Measurements from ENCODE around the gene CHCHD10. TPM values are rescaled to one million over a fixed set of nuclear protein-coding genes. Genes with fewer than 3 reads are reported as not detected.
A peak's percentile ranks its signal among the peaks of the same experiment; 100 is the strongest.

Gene CHCHD10
- total and polyA plus RNA-seq, 2 of the 13 experiments (the other 11 are each of a cell fraction or from before 2014, with no cell fraction given): 37.0 to 62.8 TPM

DNA sequence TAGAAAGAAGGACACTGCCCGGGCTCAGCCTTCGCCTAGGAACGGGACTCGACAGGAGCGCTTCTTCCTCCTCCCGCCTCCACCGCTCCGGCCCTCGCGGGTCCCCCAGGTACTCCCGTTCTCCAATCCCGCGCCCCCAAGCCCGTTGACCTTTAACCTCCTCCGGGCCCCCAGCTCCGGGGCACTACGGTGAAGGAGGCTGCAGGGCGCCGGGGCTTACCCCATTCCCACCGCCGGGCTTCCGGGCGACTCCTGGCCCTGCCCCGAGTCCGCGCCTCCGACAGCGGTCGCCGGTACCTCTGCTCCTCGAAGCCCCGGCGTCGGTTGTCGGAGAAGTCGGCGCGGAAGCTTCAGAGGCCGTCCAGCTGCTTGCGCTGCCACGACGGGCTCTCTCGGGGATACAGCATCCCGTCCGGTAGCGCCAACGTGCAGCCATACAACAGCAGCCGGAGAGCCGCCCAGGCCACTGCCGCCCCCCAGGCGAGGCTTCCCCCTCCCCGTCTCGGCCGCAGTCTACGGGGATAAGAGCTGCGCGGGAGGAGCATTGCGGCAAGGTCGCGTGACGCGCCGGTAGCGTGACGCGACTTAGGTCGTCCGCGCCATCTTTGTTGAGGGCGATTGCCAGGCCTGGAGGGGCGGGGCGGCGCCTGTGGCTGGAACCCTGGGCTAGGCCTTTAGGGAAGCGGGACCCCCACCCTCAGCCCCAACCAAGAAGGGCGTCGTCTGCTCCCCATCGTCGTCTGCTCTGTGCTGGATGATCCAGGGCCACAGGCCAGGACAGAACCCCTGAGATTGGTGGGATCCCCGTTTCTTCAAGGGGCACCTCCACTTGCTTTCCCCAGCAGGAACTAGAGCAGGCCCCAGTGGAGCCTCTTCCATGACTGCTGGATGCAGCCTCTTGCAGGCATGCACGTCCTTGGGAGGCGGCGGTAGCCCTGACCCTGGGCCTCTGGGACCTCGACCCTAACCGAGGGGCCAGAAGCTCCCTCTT lies 50.7 kb downstream of the CHCHD10 start (continued):
- no peak for TF ChIP-seq NONO (IDR thresholded peaks at IDR 0.05)
- TF ChIP-seq NONO (CRISPR knock-in tag; conservative IDR thresholded peaks at IDR 0.05): peak; percentile 91
- TF ChIP-seq ZNF510 (CRISPR knock-in tag; IDR thresholded peaks at IDR 0.05; ENCODE audit: low read depth): no peak
- TF ChIP-seq ZNF253 (CRISPR knock-in tag; IDR thresholded peaks at IDR 0.05; ENCODE audit: borderline replicate concordance): peak; percentile 89; the same call in 1 of the 2 replicates
- no peak for TF ChIP-seq GTF3A (CRISPR knock-in tag; conservative IDR thresholded peaks at IDR 0.05)
- TF ChIP-seq, protein P1, sequence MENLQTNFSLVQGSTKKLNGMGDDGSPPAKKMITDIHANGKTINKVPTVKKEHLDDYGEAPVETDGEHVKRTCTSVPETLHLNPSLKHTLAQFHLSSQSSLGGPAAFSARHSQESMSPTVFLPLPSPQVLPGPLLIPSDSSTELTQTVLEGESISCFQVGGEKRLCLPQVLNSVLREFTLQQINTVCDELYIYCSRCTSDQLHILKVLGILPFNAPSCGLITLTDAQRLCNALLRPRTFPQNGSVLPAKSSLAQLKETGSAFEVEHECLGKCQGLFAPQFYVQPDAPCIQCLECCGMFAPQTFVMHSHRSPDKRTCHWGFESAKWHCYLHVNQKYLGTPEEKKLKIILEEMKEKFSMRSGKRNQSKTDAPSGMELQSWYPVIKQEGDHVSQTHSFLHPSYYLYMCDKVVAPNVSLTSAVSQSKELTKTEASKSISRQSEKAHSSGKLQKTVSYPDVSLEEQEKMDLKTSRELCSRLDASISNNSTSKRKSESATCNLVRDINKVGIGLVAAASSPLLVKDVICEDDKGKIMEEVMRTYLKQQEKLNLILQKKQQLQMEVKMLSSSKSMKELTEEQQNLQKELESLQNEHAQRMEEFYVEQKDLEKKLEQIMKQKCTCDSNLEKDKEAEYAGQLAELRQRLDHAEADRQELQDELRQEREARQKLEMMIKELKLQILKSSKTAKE (CRISPR knock-in tag; IDR thresholded peaks at IDR 0.05; ENCODE audit: borderline replicate concordance): peak; percentile 37; the same call in 1 of the 2 replicates
- peak; percentile 85; the same call in 1 of the 2 replicates for TF ChIP-seq MIER3 (CRISPR knock-in tag; IDR thresholded peaks at IDR 0.05; ENCODE audit: borderline replicate concordance)
- TF ChIP-seq, protein P2, sequence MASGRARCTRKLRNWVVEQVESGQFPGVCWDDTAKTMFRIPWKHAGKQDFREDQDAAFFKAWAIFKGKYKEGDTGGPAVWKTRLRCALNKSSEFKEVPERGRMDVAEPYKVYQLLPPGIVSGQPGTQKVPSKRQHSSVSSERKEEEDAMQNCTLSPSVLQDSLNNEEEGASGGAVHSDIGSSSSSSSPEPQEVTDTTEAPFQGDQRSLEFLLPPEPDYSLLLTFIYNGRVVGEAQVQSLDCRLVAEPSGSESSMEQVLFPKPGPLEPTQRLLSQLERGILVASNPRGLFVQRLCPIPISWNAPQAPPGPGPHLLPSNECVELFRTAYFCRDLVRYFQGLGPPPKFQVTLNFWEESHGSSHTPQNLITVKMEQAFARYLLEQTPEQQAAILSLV (CRISPR knock-in tag; IDR thresholded peaks at IDR 0.05; ENCODE audit: borderline replicate concordance): peak; percentile 32; the same call in 1 of the 2 replicates
- TF ChIP-seq, protein P3, sequence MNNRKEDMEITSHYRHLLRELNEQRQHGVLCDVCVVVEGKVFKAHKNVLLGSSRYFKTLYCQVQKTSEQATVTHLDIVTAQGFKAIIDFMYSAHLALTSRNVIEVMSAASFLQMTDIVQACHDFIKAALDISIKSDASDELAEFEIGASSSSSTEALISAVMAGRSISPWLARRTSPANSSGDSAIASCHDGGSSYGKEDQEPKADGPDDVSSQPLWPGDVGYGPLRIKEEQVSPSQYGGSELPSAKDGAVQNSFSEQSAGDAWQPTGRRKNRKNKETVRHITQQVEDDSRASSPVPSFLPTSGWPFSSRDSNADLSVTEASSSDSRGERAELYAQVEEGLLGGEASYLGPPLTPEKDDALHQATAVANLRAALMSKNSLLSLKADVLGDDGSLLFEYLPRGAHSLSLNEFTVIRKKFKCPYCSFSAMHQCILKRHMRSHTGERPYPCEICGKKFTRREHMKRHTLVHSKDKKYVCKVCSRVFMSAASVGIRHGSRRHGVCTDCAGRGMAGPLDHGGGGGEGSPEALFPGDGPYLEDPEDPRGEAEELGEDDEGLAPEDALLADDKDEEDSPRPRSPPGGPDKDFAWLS (CRISPR knock-in tag; IDR thresholded peaks at IDR 0.05; ENCODE audit: borderline replicate concordance): no peak
- TF ChIP-seq, protein P4, sequence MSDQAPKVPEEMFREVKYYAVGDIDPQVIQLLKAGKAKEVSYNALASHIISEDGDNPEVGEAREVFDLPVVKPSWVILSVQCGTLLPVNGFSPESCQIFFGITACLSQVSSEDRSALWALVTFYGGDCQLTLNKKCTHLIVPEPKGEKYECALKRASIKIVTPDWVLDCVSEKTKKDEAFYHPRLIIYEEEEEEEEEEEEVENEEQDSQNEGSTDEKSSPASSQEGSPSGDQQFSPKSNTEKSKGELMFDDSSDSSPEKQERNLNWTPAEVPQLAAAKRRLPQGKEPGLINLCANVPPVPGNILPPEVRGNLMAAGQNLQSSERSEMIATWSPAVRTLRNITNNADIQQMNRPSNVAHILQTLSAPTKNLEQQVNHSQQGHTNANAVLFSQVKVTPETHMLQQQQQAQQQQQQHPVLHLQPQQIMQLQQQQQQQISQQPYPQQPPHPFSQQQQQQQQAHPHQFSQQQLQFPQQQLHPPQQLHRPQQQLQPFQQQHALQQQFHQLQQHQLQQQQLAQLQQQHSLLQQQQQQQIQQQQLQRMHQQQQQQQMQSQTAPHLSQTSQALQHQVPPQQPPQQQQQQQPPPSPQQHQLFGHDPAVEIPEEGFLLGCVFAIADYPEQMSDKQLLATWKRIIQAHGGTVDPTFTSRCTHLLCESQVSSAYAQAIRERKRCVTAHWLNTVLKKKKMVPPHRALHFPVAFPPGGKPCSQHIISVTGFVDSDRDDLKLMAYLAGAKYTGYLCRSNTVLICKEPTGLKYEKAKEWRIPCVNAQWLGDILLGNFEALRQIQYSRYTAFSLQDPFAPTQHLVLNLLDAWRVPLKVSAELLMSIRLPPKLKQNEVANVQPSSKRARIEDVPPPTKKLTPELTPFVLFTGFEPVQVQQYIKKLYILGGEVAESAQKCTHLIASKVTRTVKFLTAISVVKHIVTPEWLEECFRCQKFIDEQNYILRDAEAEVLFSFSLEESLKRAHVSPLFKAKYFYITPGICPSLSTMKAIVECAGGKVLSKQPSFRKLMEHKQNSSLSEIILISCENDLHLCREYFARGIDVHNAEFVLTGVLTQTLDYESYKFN (CRISPR knock-in tag; conservative IDR thresholded peaks at IDR 0.05): peak; percentile 46; the same call in 1 of the 2 replicates
- TF ChIP-seq GZF1 (CRISPR knock-in tag; IDR thresholded peaks at IDR 0.05): no peak
- TF ChIP-seq, protein P5, sequence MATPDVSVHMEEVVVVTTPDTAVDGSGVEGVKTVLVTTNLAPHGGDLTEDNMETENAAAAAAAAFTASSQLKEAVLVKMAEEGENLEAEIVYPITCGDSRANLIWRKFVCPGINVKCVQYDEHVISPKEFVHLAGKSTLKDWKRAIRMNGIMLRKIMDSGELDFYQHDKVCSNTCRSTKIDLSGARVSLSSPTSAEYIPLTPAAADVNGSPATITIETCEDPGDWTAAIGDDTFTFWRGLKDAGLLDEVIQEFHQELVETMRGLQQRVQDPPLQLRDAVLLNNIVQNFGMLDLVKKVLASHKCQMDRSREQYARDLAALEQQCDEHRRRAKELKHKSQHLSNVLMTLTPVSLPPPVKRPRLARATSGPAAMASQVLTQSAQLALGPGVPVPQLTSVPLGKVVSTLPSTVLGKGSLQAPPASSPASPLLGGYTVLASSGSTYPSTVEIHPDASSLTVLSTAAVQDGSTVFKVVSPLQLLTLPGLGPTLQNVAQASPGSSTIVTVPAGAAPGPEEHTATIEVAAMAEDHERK (CRISPR knock-in tag; IDR thresholded peaks at IDR 0.05; ENCODE audit: low read depth): peak; percentile 87
- TF ChIP-seq, protein P6, sequence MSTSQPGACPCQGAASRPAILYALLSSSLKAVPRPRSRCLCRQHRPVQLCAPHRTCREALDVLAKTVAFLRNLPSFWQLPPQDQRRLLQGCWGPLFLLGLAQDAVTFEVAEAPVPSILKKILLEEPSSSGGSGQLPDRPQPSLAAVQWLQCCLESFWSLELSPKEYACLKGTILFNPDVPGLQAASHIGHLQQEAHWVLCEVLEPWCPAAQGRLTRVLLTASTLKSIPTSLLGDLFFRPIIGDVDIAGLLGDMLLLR (CRISPR knock-in tag; IDR thresholded peaks at IDR 0.05): peak; percentile 65; the same call in 1 of the 2 replicates
- no peak for TF ChIP-seq ZNF382 (CRISPR knock-in tag; IDR thresholded peaks at IDR 0.05; ENCODE audit: borderline replicate concordance)
- no peak for TF ChIP-seq ZNF24 (IDR thresholded peaks at IDR 0.05)
